Ishikawa (cell line): ENCODE data around the gene TC2N.

Experiments
- CEBPB ChIP-seq: IDR thresholded peaks from 2 replicates; pipeline ENCODE4 v1.6.1; 2012
- CREB1 ChIP-seq: IDR thresholded peaks from 2 replicates; pipeline ENCODE4 v1.6.1; 2012; ENCODE audit warnings: low read depth
- EGR1 ChIP-seq: IDR thresholded peaks from 2 replicates; pipeline ENCODE4 v1.6.1; 2012
- EP300 ChIP-seq: IDR thresholded peaks from 2 replicates; pipeline ENCODE4 v1.6.1; 2012; ENCODE audit warnings: borderline replicate concordance
- FOXM1 ChIP-seq: IDR thresholded peaks from 2 replicates; pipeline ENCODE4 v1.6.1; 2012; ENCODE audit warnings: low read depth, borderline replicate concordance
- MAX ChIP-seq: IDR thresholded peaks from 2 replicates; pipeline ENCODE4 v1.6.1; 2012
- NFIC ChIP-seq: IDR thresholded peaks from 2 replicates; pipeline ENCODE4 v1.6.1; 2012
- RAD21 ChIP-seq: IDR thresholded peaks from 2 replicates; pipeline ENCODE4 v1.6.1; 2012; ENCODE audit warnings: low read depth
- TAF1 ChIP-seq: IDR thresholded peaks from 2 replicates; pipeline ENCODE4 v1.6.1; 2012; ENCODE audit warnings: low read depth, mild to moderate bottlenecking
- TCF12 ChIP-seq: IDR thresholded peaks from 2 replicates; pipeline ENCODE4 v1.6.1; 2012; ENCODE audit warnings: low read depth
- TEAD4 ChIP-seq: IDR thresholded peaks from 2 replicates; pipeline ENCODE4 v1.6.1; 2012
- YY1 ChIP-seq: IDR thresholded peaks from 2 replicates; pipeline ENCODE4 v1.6.1; 2012; ENCODE audit warnings: low read depth
- ZBTB7A ChIP-seq: IDR thresholded peaks from 2 replicates; pipeline ENCODE4 v1.6.1; 2012; ENCODE audit warnings: low read depth
- TF ChIP-seq, protein P1 (sequence below): IDR thresholded peaks from 2 replicates; pipeline ENCODE4 v1.6.1; 2012; ENCODE audit warnings: low read depth, mild to moderate bottlenecking
- TF ChIP-seq, protein P2 (sequence below): IDR thresholded peaks from 2 replicates; pipeline ENCODE4 v1.6.1; 2012

TC2N gene

GRCh38 chr14:91866511-91867295 lies 633 bp downstream of the TC2N start:
- TF ChIP-seq EGR1 (no peak), TCF12 (no peak), TAF1 (no peak)

GRCh38 chr14:91866061-91866460 lies 1.3 kb downstream of the TC2N start:
- TF ChIP-seq TCF12 = no peak
- no peak for TF ChIP-seq NFIC
- TF ChIP-seq EGR1 = no peak
- no peak for TF ChIP-seq EP300
- TF ChIP-seq FOXM1 = no peak
- no peak for TF ChIP-seq ZBTB7A
- TF ChIP-seq MAX = no peak
- no peak for TF ChIP-seq YY1
- TF ChIP-seq TAF1 = no peak
- TF ChIP-seq, protein P1, sequence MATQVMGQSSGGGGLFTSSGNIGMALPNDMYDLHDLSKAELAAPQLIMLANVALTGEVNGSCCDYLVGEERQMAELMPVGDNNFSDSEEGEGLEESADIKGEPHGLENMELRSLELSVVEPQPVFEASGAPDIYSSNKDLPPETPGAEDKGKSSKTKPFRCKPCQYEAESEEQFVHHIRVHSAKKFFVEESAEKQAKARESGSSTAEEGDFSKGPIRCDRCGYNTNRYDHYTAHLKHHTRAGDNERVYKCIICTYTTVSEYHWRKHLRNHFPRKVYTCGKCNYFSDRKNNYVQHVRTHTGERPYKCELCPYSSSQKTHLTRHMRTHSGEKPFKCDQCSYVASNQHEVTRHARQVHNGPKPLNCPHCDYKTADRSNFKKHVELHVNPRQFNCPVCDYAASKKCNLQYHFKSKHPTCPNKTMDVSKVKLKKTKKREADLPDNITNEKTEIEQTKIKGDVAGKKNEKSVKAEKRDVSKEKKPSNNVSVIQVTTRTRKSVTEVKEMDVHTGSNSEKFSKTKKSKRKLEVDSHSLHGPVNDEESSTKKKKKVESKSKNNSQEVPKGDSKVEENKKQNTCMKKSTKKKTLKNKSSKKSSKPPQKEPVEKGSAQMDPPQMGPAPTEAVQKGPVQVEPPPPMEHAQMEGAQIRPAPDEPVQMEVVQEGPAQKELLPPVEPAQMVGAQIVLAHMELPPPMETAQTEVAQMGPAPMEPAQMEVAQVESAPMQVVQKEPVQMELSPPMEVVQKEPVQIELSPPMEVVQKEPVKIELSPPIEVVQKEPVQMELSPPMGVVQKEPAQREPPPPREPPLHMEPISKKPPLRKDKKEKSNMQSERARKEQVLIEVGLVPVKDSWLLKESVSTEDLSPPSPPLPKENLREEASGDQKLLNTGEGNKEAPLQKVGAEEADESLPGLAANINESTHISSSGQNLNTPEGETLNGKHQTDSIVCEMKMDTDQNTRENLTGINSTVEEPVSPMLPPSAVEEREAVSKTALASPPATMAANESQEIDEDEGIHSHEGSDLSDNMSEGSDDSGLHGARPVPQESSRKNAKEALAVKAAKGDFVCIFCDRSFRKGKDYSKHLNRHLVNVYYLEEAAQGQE = no peak
- no peak for TF ChIP-seq RAD21
- no peak for TF ChIP-seq TEAD4
- TF ChIP-seq CREB1 = no peak
- TF ChIP-seq, protein P2, sequence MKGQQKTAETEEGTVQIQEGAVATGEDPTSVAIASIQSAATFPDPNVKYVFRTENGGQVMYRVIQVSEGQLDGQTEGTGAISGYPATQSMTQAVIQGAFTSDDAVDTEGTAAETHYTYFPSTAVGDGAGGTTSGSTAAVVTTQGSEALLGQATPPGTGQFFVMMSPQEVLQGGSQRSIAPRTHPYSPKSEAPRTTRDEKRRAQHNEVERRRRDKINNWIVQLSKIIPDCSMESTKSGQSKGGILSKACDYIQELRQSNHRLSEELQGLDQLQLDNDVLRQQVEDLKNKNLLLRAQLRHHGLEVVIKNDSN = no peak
- no peak for TF ChIP-seq CEBPB

DNA sequence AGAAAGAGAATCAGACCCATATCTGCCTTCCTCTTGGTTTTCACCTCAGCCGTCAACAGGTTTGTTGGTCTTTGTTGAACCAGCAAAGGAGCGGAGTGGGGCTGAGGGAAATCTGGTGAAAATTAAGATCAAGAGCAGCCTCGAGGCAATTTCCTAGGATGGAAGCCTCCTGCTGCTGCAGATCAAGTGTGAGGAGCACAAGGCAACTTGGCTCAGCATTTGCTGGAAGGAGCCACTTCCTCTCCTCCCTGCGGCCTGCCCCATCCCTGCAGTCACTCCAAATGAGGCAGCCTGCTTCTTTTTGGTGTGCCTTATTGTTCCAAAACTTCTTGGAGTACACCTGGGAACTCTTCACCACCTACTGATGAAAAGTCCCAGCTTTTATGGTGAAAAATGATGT lies 4.9 kb downstream of the TC2N start:
- no peak for TF ChIP-seq CEBPB
- TF ChIP-seq FOXM1 = no peak
- no peak for TF ChIP-seq MAX
- TF ChIP-seq TEAD4 = no peak
- TF ChIP-seq ZBTB7A = no peak

DNA sequence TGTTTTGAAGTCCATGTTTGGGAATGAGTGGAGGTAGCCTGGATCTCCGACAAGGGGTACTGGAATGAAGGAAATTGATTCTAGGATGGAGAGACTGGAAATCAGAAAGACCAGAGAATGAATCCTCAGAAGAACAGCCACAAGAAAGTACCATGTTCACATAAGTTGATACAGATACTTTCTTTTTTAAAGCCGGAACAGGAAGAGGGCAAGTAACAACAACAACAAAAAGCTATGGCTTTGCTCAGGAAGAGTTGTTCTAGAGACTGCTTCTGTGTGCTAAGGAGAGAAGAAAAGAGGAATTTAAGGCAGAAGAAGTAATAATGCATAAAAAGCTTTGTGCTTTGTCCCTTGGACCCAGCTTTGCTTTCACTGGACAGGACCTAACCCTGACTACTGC lies 6.2 kb downstream of the TC2N start:
- TF ChIP-seq FOXM1 (no peak), CREB1 (no peak), TEAD4 (no peak), RAD21 (no peak), YY1 (no peak)

DNA sequence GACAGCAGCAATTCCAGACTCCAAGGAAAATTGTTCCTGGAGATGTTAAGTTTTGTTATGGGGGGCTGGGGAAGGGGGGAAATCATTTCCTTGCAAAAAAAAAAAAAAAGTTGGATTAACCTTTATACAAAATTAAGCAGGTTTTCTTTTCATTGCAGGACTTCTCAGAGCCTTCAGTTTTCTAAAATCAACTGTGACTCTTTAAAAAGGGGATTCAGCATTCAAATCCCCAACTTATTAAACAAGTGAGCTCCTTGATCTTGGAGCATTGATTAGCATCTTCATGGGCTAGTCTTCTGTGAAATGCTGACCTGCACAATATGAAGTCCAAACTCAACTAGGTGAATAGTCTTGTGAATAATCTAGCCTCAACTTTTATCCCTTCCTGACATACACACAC lies 7.1 kb downstream of the TC2N start:
- no peak for TF ChIP-seq YY1
- no peak for TF ChIP-seq FOXM1
- no peak for TF ChIP-seq CREB1
- TF ChIP-seq TCF12 = no peak
- TF ChIP-seq TEAD4 = no peak
- no peak for TF ChIP-seq EGR1
- no peak for TF ChIP-seq TAF1
- TF ChIP-seq, protein P1 = no peak
- TF ChIP-seq ZBTB7A = no peak
- no peak for TF ChIP-seq MAX
- no peak for TF ChIP-seq EP300
- TF ChIP-seq CEBPB = no peak
- no peak for TF ChIP-seq NFIC
- TF ChIP-seq, protein P2 = no peak
- no peak for TF ChIP-seq RAD21

DNA sequence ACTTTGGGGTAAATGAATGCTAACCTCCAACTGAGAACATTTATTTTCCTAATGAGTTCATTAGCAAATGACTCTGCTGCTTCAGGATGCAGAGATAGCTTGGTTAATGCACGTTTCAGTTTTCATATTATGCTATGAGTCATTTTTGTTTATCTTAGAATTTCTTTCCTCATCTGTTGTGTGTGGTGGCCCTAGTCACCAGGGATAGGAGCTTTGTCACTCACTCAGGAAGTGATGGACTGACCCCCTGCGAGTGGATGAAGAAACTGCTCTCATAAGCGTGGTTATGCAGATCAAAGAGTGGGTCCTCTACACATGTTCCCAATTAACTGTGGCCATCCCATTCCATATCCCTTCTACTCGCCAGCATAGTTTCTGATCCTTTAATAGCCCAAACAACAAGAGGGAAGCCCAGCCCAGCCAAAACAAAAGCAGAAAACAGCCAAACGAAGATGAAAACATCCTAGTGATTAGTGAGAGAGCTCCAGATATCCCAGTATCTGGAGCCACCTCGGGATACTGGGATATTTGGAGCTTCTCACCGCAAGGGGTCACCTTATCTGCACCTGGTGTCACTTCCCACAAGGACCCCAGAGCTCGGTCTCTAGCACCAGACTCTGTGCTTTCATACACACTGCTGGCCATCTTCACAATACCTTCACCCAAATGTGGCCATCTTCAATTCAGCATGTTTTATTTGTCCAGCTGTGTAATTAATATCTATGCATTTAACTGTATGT lies 8.6 kb downstream of the TC2N start:
- TF ChIP-seq TAF1 (no peak), MAX (no peak), TEAD4 (no peak), EGR1 (no peak), NFIC (no peak), FOXM1 (no peak), CREB1 (no peak), TCF12 (no peak)
- TF ChIP-seq, protein P2 = no peak
- TF ChIP-seq, protein P1 = no peak
